PC-9 (cell line): Measurements from ENCODE around the gene LGALS12. TPM values are rescaled to one million over a fixed set of nuclear protein-coding genes. Genes with fewer than 3 reads are reported as not detected.

ENCODE experiments used
- BruUV-seq: library from RNA; stranded (reverse); fragments of 400-500 nt; replicated peaks from 2 replicates; lab custom pipeline; 2021; lab: Mats Ljungman, UMichigan
- CTCF ChIA-PET: fragments of 300-600 bp; sonication (Branson Sonifier 250); formaldehyde crosslinking; loops from one replicate; lab custom pipeline; 2022; ENCODE audit warnings: antibody characterized with exemption; lab: Charles Lee
- POLR2A ChIA-PET: fragments of 300-600 bp; sonication (Branson Sonifier 250); formaldehyde crosslinking; loops from one replicate; lab custom pipeline; 2022; ENCODE audit warnings: antibody characterized with exemption; ENCODE audit not compliant: unreplicated experiment; lab: Charles Lee
- DNase-seq, 2 experiments: peaks; one replicate each; pipeline versions ENCODE4 v3.0.0 to v3.0.0-alpha.2; 2015 to 2022; ENCODE audit warnings: mixed read lengths in 1 of 2
- H2AFZ ChIP-seq: fragments of 200-600 bp; sonication (generic); 2 replicates; pipeline ENCODE4 v1.8.1; 2017; ENCODE audit warnings: antibody characterized with exemption
- H3F3A ChIP-seq: fragments of 200-600 bp; sonication (generic); 2 replicates; pipeline ENCODE4 v1.8.1; 2017; ENCODE audit warnings: antibody characterized with exemption, mild to moderate bottlenecking, low read depth; ENCODE audit not compliant: insufficient read depth
- H3K27ac ChIP-seq: fragments of 200-600 bp; sonication (generic); 2 replicates; pipeline ENCODE4 v1.6.1; 2016; ENCODE audit warnings: mixed run types
- H3K27me3 ChIP-seq: fragments of 200-600 bp; sonication (generic); 2 replicates; pipeline ENCODE4 v1.6.1; 2016; ENCODE audit warnings: low read depth, mixed run types; ENCODE audit not compliant: insufficient read depth
- H3K36me3 ChIP-seq: fragments of 200-600 bp; sonication (generic); 2 replicates; pipeline ENCODE4 v1.6.1; 2016; ENCODE audit warnings: low read depth, mixed run types
- H3K4me1 ChIP-seq: fragments of 200-600 bp; sonication (generic); replicated peaks from 2 replicates; pipeline ENCODE4 v1.6.1; 2016; ENCODE audit warnings: mixed run types; ENCODE audit not compliant: insufficient read depth
- H3K4me2 ChIP-seq: fragments of 200-600 bp; sonication (generic); 2 replicates; pipeline ENCODE4 v1.6.1; 2017; ENCODE audit warnings: mixed run types
- H3K4me3 ChIP-seq: fragments of 200-600 bp; sonication (generic); 2 replicates; pipeline ENCODE4 v1.6.1; 2016; ENCODE audit warnings: mixed run types
- H3K79me2 ChIP-seq: fragments of 200-600 bp; sonication (generic); 2 replicates; pipeline ENCODE4 v1.6.1; 2017; ENCODE audit warnings: low read depth, mixed run types
- H3K9me2 ChIP-seq: fragments of 200-600 bp; sonication (generic); 2 replicates; pipeline ENCODE4 v1.8.1; 2017; ENCODE audit warnings: mild to moderate bottlenecking; ENCODE audit not compliant: insufficient read depth
- H3K9me3 ChIP-seq: fragments of 200-600 bp; sonication (generic); 2 replicates; pipeline ENCODE4 v1.8.1; 2016; ENCODE audit warnings: low read depth; ENCODE audit not compliant: insufficient read depth
- H4K20me1 ChIP-seq: fragments of 200-600 bp; sonication (generic); 2 replicates; pipeline ENCODE4 v1.8.1; 2017; ENCODE audit not compliant: insufficient read depth
- EZH2 ChIP-seq: fragments of 200-600 bp; sonication (generic); IDR thresholded peaks from 2 replicates; pipeline ENCODE4 v1.8.0; 2017; ENCODE audit warnings: antibody characterized with exemption, low read depth
- intact Hi-C: fragments of 100-400 bp; cut with micrococcal nuclease; formaldehyde crosslinking; loops from one replicate; pipeline ENCODE4 v1.10.0; 2022; ENCODE audit not compliant: unreplicated experiment
- total RNA-seq: library from RNA; stranded (reverse); gene quantifications from 2 replicates; pipeline ENCODE4 v1.2.3, GENCODE V29; 2021
- TF ChIP-seq, protein P1 (sequence below): fragments of 200-600 bp; sonication (generic); conservative IDR thresholded peaks from 2 replicates; pipeline ENCODE4 v1.6.1; 2017; ENCODE audit warnings: mixed run types, antibody characterized with exemption, mild to moderate bottlenecking, moderate library complexity

Gene LGALS12
- total RNA-seq, 1 experiment from 2014 or later: not detected

DNA sequence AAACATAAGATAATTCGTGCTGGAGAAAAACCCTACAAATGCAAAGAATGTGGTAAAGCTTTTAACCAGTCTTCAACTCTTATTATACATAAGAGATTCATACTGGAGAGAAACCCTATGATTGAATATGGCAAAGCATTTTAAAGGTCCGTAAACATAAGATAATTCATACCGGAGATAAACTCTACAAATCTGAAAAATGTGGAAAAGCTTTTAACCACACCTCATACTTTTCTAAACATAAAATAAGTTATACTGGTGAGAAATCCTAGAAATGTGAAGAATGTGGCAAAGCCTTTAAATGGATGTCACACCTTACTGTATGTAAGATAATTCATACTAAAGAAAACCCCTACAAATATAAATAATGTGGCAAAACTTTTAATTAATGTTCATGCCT, 35.6 kb upstream of the LGALS12 start:
- Histone ChIP-seq H4K20me1 (no peaks in the 10 kb centered on the region), H3K4me1 (no peaks in the 10 kb centered on the region), H3K9me2 (no peaks in the 10 kb centered on the region), H3K27me3 (peaks cover 28% of the 10 kb centered on the region), H3F3A (no peaks in the 10 kb centered on the region), H3K9me3 (no peaks in the 10 kb centered on the region), H3K4me2 (no peak overlapping the region), H3K27ac (no peak overlapping the region), H3K4me3 (no peak overlapping the region), H3K36me3 (no peaks in the 10 kb centered on the region), H2AFZ (no peak overlapping the region), H3K79me2 (no peaks in the 10 kb centered on the region)
- intact Hi-C loops: loop anchor here (10.0 kb wide), 1 partner anchor 94 kb away; the partner anchor contains the start of gene PLAAT2
- DNase-seq: no peak
- TF ChIP-seq EZH2: no peak
- TF ChIP-seq, protein P1, sequence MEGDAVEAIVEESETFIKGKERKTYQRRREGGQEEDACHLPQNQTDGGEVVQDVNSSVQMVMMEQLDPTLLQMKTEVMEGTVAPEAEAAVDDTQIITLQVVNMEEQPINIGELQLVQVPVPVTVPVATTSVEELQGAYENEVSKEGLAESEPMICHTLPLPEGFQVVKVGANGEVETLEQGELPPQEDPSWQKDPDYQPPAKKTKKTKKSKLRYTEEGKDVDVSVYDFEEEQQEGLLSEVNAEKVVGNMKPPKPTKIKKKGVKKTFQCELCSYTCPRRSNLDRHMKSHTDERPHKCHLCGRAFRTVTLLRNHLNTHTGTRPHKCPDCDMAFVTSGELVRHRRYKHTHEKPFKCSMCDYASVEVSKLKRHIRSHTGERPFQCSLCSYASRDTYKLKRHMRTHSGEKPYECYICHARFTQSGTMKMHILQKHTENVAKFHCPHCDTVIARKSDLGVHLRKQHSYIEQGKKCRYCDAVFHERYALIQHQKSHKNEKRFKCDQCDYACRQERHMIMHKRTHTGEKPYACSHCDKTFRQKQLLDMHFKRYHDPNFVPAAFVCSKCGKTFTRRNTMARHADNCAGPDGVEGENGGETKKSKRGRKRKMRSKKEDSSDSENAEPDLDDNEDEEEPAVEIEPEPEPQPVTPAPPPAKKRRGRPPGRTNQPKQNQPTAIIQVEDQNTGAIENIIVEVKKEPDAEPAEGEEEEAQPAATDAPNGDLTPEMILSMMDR: no peak
- ChIA-PET CTCF (no interaction called here), POLR2A (interaction anchor here (0.9 kb wide), 1 partner anchor 1498 kb away, joined by 9 read pairs; no protein-coding TSS in a partner anchor)
- BruUV-seq: no TSS peak

DNA sequence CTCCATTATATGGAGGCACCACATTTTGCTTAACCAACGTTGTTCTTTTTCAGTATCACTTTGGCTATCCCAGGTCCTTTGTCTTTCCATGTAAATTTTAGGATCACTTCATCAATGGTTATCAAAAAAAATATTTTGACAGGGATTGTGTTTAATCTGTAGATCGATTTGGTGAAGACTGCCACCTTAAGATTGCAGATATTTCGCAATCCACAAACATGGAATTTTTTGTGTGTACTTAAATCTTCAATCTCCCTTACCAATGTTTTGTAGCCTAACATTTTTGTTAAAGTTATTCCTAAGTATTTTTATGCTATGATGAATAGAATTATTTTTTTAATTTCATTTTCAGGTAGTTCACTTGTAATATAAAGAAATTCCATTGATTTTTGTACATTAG, 33.5 kb upstream of the LGALS12 start:
- intact Hi-C loops: loop anchor here (10.0 kb wide), 1 partner anchor 92 kb away; the partner anchor contains the start of gene PLAAT2
- no peaks in the 10 kb centered on the region for H4K20me1 ChIP-seq
- no peak overlapping the region for H3K4me3 ChIP-seq
- CTCF ChIA-PET: interaction anchor here (0.7 kb wide), 1 partner anchor 1307 kb away, joined by 4 read pairs; no protein-coding TSS in a partner anchor
- no peak overlapping the region for H2AFZ ChIP-seq
- no peaks in the 10 kb centered on the region for H3K79me2 ChIP-seq
- peaks cover 7% of the 10 kb centered on the region for H3K27me3 ChIP-seq
- H3K36me3 ChIP-seq: no peaks in the 10 kb centered on the region
- POLR2A ChIA-PET: no interaction called here
- BruUV-seq: no TSS peak
- H3F3A ChIP-seq: no peaks in the 10 kb centered on the region
- H3K4me1 ChIP-seq: no peaks in the 10 kb centered on the region
- H3K9me2 ChIP-seq: no peaks in the 10 kb centered on the region
- no peak overlapping the region for H3K27ac ChIP-seq
- no peak overlapping the region for H3K4me2 ChIP-seq
- H3K9me3 ChIP-seq: 0 out of 2 replicates have a peak, but pooled peaks cover 4% of the 10 kb centered on the region
- TF ChIP-seq EZH2: no peak
- TF ChIP-seq, protein P1: no peak
- DNase-seq: no peak

DNA sequence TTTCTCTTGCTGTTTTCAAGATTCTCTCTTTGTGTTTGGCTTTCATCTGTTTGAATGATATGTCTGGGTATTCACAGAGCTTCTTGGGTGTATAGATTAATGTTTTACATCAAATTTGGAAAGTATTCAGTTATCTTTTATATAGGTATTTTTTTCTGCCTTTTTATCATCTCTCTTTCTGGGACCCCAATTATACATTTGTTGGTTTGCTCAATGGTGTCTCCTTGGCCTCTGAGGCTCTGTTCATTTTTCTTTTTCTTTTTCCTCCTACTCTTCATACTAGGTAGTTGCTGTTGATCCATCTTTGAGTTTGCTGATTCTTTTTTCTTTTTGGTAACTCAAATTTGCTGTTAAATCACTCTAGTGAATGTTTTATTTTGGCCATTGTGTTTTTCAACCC, 29.3 kb upstream of the LGALS12 start:
- intact Hi-C loops: loop anchor here (5.0 to 10.0 kb wide), 2 partner anchors 88 to 261 kb away; partner anchors contain the start of gene PLAAT2
- Histone ChIP-seq H3F3A (no peaks in the 10 kb centered on the region), H3K9me3 (0 out of 2 replicates have a peak, but pooled peaks cover 4% of the 10 kb centered on the region), H2AFZ (no peak overlapping the region), H3K9me2 (no peaks in the 10 kb centered on the region), H3K4me3 (no peak overlapping the region), H3K79me2 (no peaks in the 10 kb centered on the region), H3K4me1 (no peaks in the 10 kb centered on the region), H3K27ac (no peak overlapping the region), H4K20me1 (no peaks in the 10 kb centered on the region; the same call in 1 of the 2 replicates), H3K36me3 (no peaks in the 10 kb centered on the region), H3K27me3 (no peaks in the 10 kb centered on the region), H3K4me2 (no peak overlapping the region)
- no peak for TF ChIP-seq EZH2
- TF ChIP-seq, protein P1: no peak
- ChIA-PET CTCF (no interaction called here), POLR2A (no interaction called here)
- no peak for DNase-seq
- BruUV-seq: no TSS peak
